ENCODE measurements around the gene PRR20G. TPM values are rescaled to one million over a fixed set of nuclear protein-coding genes. Genes with fewer than 3 reads are reported as not detected.
A peak's percentile ranks its signal among the peaks of the same experiment; 100 is the strongest.

The PRR20G gene
- total RNA-seq, 3 donors from 2014 or later, result not detected

DNA sequence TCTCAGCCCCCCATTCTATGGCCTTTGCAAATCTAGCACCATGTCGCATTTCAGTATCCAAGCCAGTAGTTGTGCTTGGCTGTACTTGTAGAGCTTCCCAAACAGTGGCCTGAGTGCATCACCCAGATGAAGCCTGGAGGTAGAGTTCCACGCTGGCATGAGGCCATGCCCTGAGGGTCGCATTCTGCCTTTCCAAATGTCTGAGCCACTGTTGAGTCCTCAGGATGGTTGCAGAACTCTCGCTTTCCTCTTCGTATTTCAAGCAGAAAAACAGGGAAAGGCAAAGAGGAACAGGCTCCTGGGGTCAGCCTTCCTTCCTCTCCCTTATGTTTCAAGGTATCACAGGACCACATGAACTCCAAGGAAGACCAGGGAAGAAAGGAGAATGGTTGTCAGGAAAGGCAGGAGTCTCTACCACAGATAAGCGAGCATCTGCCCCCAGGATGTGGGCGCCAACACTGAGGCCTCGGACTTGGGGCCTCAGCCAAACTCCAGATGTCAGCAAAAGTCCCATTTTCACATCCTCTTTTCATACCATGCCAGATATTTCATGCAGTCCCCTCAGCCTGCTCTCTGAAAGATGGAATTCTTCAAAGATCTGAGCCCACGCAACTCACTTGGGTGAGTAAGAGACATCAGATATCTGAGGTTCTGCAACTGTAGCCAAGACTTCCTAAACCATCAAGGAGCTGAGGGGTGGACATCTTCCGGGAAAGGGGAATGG, 19.4 kb upstream of the PRR20G start:
- Histone ChIP-seq H3K36me3 (ENCODE audit: low read depth) (no peaks in the 10 kb centered on the region), H3K4me3 (no peak overlapping the region), H3K9me3 (no peaks in the 10 kb centered on the region), H3K4me1 (ENCODE audit: low read depth) (no peaks in the 10 kb centered on the region)
- DNase-seq (no peak), ATAC-seq (no peak)
- intact Hi-C loops (cut with DNase I, micrococcal nuclease), result no loop called here
- TF ChIP-seq, protein P1, sequence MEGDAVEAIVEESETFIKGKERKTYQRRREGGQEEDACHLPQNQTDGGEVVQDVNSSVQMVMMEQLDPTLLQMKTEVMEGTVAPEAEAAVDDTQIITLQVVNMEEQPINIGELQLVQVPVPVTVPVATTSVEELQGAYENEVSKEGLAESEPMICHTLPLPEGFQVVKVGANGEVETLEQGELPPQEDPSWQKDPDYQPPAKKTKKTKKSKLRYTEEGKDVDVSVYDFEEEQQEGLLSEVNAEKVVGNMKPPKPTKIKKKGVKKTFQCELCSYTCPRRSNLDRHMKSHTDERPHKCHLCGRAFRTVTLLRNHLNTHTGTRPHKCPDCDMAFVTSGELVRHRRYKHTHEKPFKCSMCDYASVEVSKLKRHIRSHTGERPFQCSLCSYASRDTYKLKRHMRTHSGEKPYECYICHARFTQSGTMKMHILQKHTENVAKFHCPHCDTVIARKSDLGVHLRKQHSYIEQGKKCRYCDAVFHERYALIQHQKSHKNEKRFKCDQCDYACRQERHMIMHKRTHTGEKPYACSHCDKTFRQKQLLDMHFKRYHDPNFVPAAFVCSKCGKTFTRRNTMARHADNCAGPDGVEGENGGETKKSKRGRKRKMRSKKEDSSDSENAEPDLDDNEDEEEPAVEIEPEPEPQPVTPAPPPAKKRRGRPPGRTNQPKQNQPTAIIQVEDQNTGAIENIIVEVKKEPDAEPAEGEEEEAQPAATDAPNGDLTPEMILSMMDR (IDR thresholded peaks at IDR 0.05), result no peak

DNA sequence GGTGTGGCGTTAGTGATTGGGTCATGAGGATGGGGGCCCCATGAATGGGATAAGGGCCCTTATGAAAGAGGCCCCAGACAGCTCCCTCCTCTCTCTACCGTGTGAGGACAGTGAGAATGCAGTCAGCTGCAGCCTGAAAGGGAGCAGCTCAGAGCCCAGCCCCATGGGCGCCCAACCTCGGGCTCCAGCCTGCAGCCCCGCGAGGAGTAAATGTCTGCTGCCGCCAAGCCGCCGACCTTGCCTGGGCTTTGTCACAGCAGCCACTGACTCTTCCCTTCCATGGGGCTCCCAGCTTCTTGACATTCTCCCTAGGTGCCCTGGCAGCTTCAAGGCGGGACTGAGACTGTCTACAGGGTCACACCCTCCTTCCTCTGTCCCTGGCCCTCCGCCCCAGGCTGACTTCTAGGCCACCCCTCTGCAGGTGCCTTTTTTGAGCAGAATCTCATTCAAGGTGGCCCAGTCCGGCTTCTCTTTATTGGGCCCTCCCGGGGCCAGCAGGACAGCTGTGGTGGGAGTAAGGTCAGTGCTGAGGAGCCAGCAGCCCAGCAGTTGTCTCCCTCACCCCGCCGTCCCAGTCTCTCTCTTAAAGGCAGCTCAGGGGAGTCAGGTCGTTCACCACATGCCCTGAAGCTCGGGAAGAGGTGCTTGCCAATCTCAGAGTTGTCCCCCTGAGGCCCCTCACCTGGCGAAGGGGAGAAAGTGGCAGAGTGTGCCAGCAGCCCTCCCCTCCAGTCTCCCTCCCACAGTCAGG, 18.7 kb upstream of the PRR20G start:
- Histone ChIP-seq H3K36me3 (ENCODE audit: low read depth) (no peaks in the 10 kb centered on the region), H3K4me3 (no peak overlapping the region), H3K4me1 (ENCODE audit: low read depth) (no peaks in the 10 kb centered on the region), H3K9me3 (no peaks in the 10 kb centered on the region)
- ATAC-seq (no peak), DNase-seq (peak in 1 of 3 donors; percentile 25)
- TF ChIP-seq, protein P1 (IDR thresholded peaks at IDR 0.05), result no peak
- intact Hi-C loops (cut with DNase I, micrococcal nuclease), result no loop called here

GRCh38 chr3:127305499-127306060, 17.7 kb upstream of the PRR20G start:
- TF ChIP-seq, protein P1 (IDR thresholded peaks at IDR 0.05), result no peak
- no peak for ATAC-seq
- no peaks in the 10 kb centered on the region for H3K4me1 ChIP-seq (ENCODE audit: low read depth)
- H3K9me3 ChIP-seq, result no peaks in the 10 kb centered on the region
- no peak for DNase-seq
- no peaks in the 10 kb centered on the region for H3K36me3 ChIP-seq (ENCODE audit: low read depth)
- intact Hi-C loops (cut with DNase I, micrococcal nuclease), result no loop called here
- no peak overlapping the region for H3K4me3 ChIP-seq

GRCh38 chr3:127304121-127304744, 16.4 kb upstream of the PRR20G start:
- ATAC-seq (peak; percentile 96), DNase-seq (peak; percentile 88 to 94 (median 92))
- H3K36me3 ChIP-seq (ENCODE audit: low read depth), result no peaks in the 10 kb centered on the region
- no peaks in the 10 kb centered on the region for H3K9me3 ChIP-seq
- intact Hi-C loops (cut with DNase I, micrococcal nuclease), result no loop called here
- no peaks in the 10 kb centered on the region for H3K4me1 ChIP-seq (ENCODE audit: low read depth)
- TF ChIP-seq, protein P1 (IDR thresholded peaks at IDR 0.05), result no peak
- H3K4me3 ChIP-seq, result no peak overlapping the region

DNA sequence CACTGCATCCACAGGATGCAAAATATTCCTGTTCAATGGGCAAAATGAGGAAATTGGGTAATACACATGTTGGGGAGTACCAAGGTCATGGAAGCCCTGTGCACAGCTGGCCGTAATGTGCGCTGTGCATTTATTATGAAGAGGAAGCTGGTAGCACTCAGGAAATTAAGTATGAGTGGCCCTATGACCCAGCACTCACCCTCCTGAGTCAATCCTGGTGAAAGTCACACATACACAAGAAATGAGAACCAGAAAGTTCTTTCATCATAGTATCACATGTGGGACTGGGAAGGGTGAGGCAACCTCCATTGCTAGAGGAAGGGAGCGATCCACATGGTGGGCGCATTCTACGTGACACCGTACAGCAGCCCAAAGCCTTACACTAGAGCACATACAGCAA, 11.4 kb upstream of the PRR20G start:
- TF ChIP-seq, protein P1 (IDR thresholded peaks at IDR 0.05), result no peak
- H3K4me1 ChIP-seq (ENCODE audit: low read depth), result no peaks in the 10 kb centered on the region
- H3K4me3 ChIP-seq, result no peak overlapping the region
- DNase-seq (peak in 1 of 3 donors; percentile 9), ATAC-seq (no peak)
- H3K36me3 ChIP-seq (ENCODE audit: low read depth), result no peaks in the 10 kb centered on the region
- intact Hi-C loops (cut with DNase I, micrococcal nuclease), result no loop called here
- H3K9me3 ChIP-seq, result no peaks in the 10 kb centered on the region
